HepG2 (cell line): ENCODE measurements around the gene SRR.
"Not testable (repeated sequence)": the region's sequence is repeated elsewhere in the genome, so short reads cannot be mapped to it uniquely, and the experiment has no call there.

Experiments
- ARNT ChIP-seq: fragments of 450-650 bp; IDR thresholded peaks from 2 replicates; pipeline ENCODE4 v1.6.1; 2017
- BHLHE40 ChIP-seq: IDR thresholded peaks from 2 replicates; pipeline ENCODE4 v1.6.1; 2011; ENCODE audit warnings: low read length, improper control_type of control experiment
- ESRRA ChIP-seq: sonication (generic); formaldehyde crosslinking; IDR thresholded peaks from 2 replicates; pipeline ENCODE4 v1.5.1; 2020; ENCODE audit warnings: mild to moderate bottlenecking, low read depth, missing genetic modification reagents
- JUNB ChIP-seq: sonication (generic); formaldehyde crosslinking; IDR thresholded peaks from 2 replicates; pipeline ENCODE4 v1.8.0; 2022; ENCODE audit warnings: missing genetic modification reagents, mild to moderate bottlenecking, borderline replicate concordance
- NAIF1 ChIP-seq: sonication (generic); formaldehyde crosslinking; IDR thresholded peaks from 2 replicates; pipeline ENCODE4 v1.5.0; 2020; ENCODE audit warnings: mild to moderate bottlenecking, missing genetic modification reagents, borderline replicate concordance
- POLR2A ChIP-seq, 2 experiments: IDR thresholded peaks; 2 replicates each; pipeline ENCODE4 v1.6.1; 2011; ENCODE audit warnings: low read depth in 2 of 2, low read length in 2 of 2, mild to moderate bottlenecking in 1 of 2, moderate library complexity in 1 of 2; ENCODE audit not compliant: insufficient read depth in 1 of 2
- RORA ChIP-seq: sonication (generic); formaldehyde crosslinking; IDR thresholded peaks from 2 replicates; pipeline ENCODE4 v1.5.0; 2020; ENCODE audit warnings: mild to moderate bottlenecking, missing genetic modification reagents, moderate library complexity
- TSC22D2 ChIP-seq: sonication (generic); formaldehyde crosslinking; IDR thresholded peaks from 2 replicates; pipeline ENCODE4 v1.5.1; 2020; ENCODE audit warnings: missing genetic modification reagents, mild to moderate bottlenecking, borderline replicate concordance
- YY1 ChIP-seq: IDR thresholded peaks from 2 replicates; pipeline ENCODE4 v1.6.1; 2011; ENCODE audit warnings: low read length, low read depth, moderate library complexity, mild to moderate bottlenecking; ENCODE audit not compliant: insufficient read depth, insufficient replicate concordance
- ZNF251 ChIP-seq: sonication (generic); formaldehyde crosslinking; IDR thresholded peaks from 2 replicates; pipeline ENCODE4 v1.9.0; 2021; ENCODE audit warnings: mild to moderate bottlenecking, missing genetic modification reagents
- TF ChIP-seq, protein P1 (sequence below): IDR thresholded peaks from 2 replicates; pipeline ENCODE4 v1.6.1; 2012; ENCODE audit warnings: inconsistent platforms

DNA sequence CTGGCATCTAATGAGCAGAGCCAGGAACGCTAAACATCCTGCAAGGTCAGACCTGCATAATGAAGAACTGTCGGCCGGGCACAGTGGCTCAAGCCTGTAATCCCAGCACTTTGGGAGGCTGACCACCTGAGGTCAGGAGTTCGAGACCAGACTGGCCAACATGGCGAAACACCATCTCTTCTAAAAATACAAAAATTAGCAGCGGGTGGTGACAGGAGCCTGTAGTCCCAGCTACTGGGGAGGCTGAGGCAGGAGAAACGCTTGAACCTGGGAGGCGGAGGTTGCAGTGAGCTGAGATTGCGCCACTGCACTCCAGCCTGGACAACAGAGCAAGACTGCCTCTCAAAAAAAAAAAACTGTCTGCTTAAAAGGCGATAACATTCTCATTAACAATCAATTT lies 38.6 kb upstream of the SRR start:
- TF ChIP-seq JUNB; ARNT; ZNF251 (CRISPR knock-in tag); NAIF1 (CRISPR knock-in tag); RORA (CRISPR knock-in tag); BHLHE40; TSC22D2 (CRISPR knock-in tag); YY1; POLR2A (IDR thresholded peaks at IDR 0.05; ENCODE audit: insufficient read depth in 1 of 2, low read depth in 2 of 2, low read length in 2 of 2); ESRRA: not testable (repeated sequence)
- TF ChIP-seq, protein P1, sequence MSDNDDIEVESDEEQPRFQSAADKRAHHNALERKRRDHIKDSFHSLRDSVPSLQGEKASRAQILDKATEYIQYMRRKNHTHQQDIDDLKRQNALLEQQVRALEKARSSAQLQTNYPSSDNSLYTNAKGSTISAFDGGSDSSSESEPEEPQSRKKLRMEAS: not testable (repeated sequence)
